SK-N-SH (cell line): ENCODE measurements around the gene TEKTIP1. TPM values are rescaled to one million over a fixed set of nuclear protein-coding genes. Genes with fewer than 3 reads are reported as not detected.

Experiments used
- CTCF ChIA-PET: fragments of 300-600, 350-600 bp; formaldehyde crosslinking; extraction: SDS; loops from one replicate; lab custom pipeline; 2021; lab: Yijun Ruan, JAX
- POLR2A ChIA-PET: fragments of 350-600 bp; sonication (Branson Sonifier 250); formaldehyde crosslinking; extraction: SDS; loops from one replicate; lab custom pipeline; 2020; ENCODE audit warnings: antibody characterized with exemption, inconsistent platforms; lab: Yijun Ruan, JAX
- DNase-seq: peaks from one replicate; pipeline ENCODE4 v3.0.0; 2012
- H2AFZ ChIP-seq: fragments of 200-600 bp; sonication (generic); 2 replicates; pipeline ENCODE4 v1.8.1; 2016; ENCODE audit warnings: antibody characterized with exemption, mild to moderate bottlenecking, low read depth
- H3F3A ChIP-seq: fragments of 200-600 bp; sonication (generic); replicated peaks from 2 replicates; pipeline ENCODE3; 2016; ENCODE audit warnings: antibody characterized with exemption, mild to moderate bottlenecking; ENCODE audit not compliant: insufficient read depth
- H3K27ac ChIP-seq, 2 experiments: fragments of 200-500 bp in 1 of 2; fragments of 200-600 bp in 1 of 2; sonication (Bioruptor generic) in 1 of 2; sonication (generic), shearing (Covaris generic) in 1 of 2; 2 replicates each; pipeline versions ENCODE4 v1.5.1 to v1.6.1; 2014 to 2016; ENCODE audit warnings: low read depth in 2 of 2, inconsistent platforms in 1 of 2, low read length in 1 of 2, mild to moderate bottlenecking in 1 of 2, mixed read lengths in 1 of 2
- H3K27me3 ChIP-seq: fragments of 200-600 bp; sonication (generic), shearing (Covaris generic); 2 replicates; pipeline ENCODE4 v1.6.1; 2016; ENCODE audit warnings: mixed run types; ENCODE audit not compliant: insufficient read depth
- H3K36me3 ChIP-seq, 2 experiments: fragments of 200-500 bp in 1 of 2; fragments of 200-600 bp in 1 of 2; sonication (Bioruptor generic) in 1 of 2; sonication (generic) in 1 of 2; replicated peaks in 1 of 2; 2 replicates each; pipeline versions ENCODE3 to v1.5.1; 2014 to 2016; ENCODE audit warnings: low read length in 1 of 2, mild to moderate bottlenecking in 1 of 2; ENCODE audit not compliant: insufficient read depth in 2 of 2, control insufficient read depth in 1 of 2
- H3K4me1 ChIP-seq, 2 experiments: fragments of 200-500 bp in 1 of 2; fragments of 200-600 bp in 1 of 2; sonication (Bioruptor generic) in 1 of 2; sonication (generic), shearing (Covaris generic) in 1 of 2; 2 replicates each; pipeline versions ENCODE4 v1.5.1 to v1.6.1; 2014 to 2016; ENCODE audit warnings: low read depth in 1 of 2, low read length in 1 of 2, mixed run types in 1 of 2; ENCODE audit not compliant: insufficient read depth in 2 of 2, control insufficient read depth in 1 of 2
- H3K4me2 ChIP-seq: fragments of 200-600 bp; sonication (generic), shearing (Covaris generic); 2 replicates; pipeline ENCODE4 v1.6.1; 2017; ENCODE audit warnings: mixed run types
- H3K4me3 ChIP-seq, 2 experiments: fragments of 200-500 bp in 1 of 2; fragments of 200-600 bp in 1 of 2; sonication (Bioruptor generic) in 1 of 2; sonication (generic), shearing (Covaris generic) in 1 of 2; 2 replicates each; pipeline versions ENCODE4 v1.5.1 to v1.8.1; 2014 to 2016; ENCODE audit warnings: low read depth in 2 of 2, inconsistent platforms in 1 of 2, low read length in 1 of 2, mild to moderate bottlenecking in 1 of 2, mixed read lengths in 1 of 2, moderate library complexity in 1 of 2
- H3K79me2 ChIP-seq: fragments of 200-600 bp; sonication (generic); 2 replicates; pipeline ENCODE4 v1.8.1; 2017; ENCODE audit warnings: mild to moderate bottlenecking; ENCODE audit not compliant: insufficient read depth
- H3K9ac ChIP-seq: fragments of 200-600 bp; sonication (generic); 2 replicates; pipeline ENCODE4 v1.6.1; 2017; ENCODE audit warnings: mixed run types
- H3K9me2 ChIP-seq: fragments of 200-600 bp; sonication (generic); 2 replicates; pipeline ENCODE4 v1.6.1; 2017; ENCODE audit warnings: mixed run types
- H3K9me3 ChIP-seq: fragments of 200-600 bp; sonication (generic); 2 replicates; pipeline ENCODE4 v1.6.1; 2017; ENCODE audit warnings: mixed run types, mild to moderate bottlenecking, moderate library complexity
- H4K20me1 ChIP-seq: fragments of 200-600 bp; sonication (generic); 2 replicates; pipeline ENCODE4 v1.6.1; 2017; ENCODE audit warnings: mild to moderate bottlenecking, mixed run types; ENCODE audit not compliant: insufficient read depth
- ELF1 ChIP-seq: IDR thresholded peaks from 2 replicates; pipeline ENCODE4 v1.4.0; 2012
- RCOR1 ChIP-seq: fragments of 150-350 bp; IDR thresholded peaks from 2 replicates; pipeline ENCODE4 v1.6.1; 2017; ENCODE audit warnings: antibody characterized with exemption, low read length
- YY1 ChIP-seq: IDR thresholded peaks from 2 replicates; pipeline ENCODE4 v1.4.0; 2012; ENCODE audit warnings: low read depth, mild to moderate bottlenecking
- WGBS: methylation state at CpG from one replicate; pipeline ENCODE4 v1.1.6; 2017; ENCODE audit warnings: low lambda C conversion rate; 5-methylcytosine and 5-hydroxymethylcytosine counted together
- polyA plus RNA-seq, 3 experiments: library from polyadenylated mRNA; depleted of rRNA; stranded (reverse); fragments of >200 nt; gene quantifications; 2 replicates each; pipeline ENCODE4 v1.2.3, GENCODE V29; 2012
- TF ChIP-seq, protein P1 (sequence below): fragments of 200-600 bp; sonication (generic); IDR thresholded peaks from 2 replicates; pipeline ENCODE4 v1.6.1; 2017; ENCODE audit warnings: antibody characterized with exemption, mild to moderate bottlenecking, moderate library complexity
- TF ChIP-seq, protein P2 (sequence below): IDR thresholded peaks from 2 replicates; pipeline ENCODE4 v1.4.0; 2012; ENCODE audit warnings: low read depth, borderline replicate concordance
- TF ChIP-seq, protein P3 (sequence below): fragments of 150-350 bp; IDR thresholded peaks from 2 replicates; pipeline ENCODE4 v1.6.1; 2016; ENCODE audit warnings: mild to moderate bottlenecking, low read depth, low read length
- TF ChIP-seq, protein P4 (sequence below): IDR thresholded peaks from 2 replicates; pipeline ENCODE4 v1.6.1; 2012; ENCODE audit warnings: mild to moderate bottlenecking, low read depth, low read length, moderate library complexity
- TF ChIP-seq, protein P5 (sequence below): fragments of 150-350 bp; IDR thresholded peaks from 2 replicates; pipeline ENCODE4 v1.6.1; 2017; ENCODE audit warnings: antibody characterized with exemption, low read length, low read depth, borderline replicate concordance

TEKTIP1 gene
- polyA plus RNA-seq, 1 of the 3 experiments (the other 2 are of a cell fraction): 0.12 TPM

DNA sequence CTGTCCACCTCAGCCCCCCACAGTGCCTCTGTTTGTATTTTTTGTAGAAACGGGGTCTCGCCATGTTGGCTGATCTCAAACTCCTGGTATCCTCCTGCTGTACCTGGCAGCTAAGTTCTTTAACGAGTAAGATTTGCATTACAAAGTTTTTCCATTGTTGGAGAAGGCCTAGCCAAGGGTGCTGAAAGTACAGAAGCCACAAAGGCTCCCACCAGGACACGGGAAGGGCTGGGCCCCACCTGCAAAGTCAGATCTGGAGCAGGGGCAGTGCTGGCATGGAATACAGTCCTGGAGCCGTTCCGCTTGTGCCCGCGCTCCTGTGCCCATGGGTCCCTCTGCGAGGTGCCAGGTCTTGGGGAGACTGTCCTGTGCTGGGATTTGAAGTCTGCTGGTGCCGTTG is 20.7 kb upstream of the TEKTIP1 start:
- Histone ChIP-seq H4K20me1 (peaks cover 92% of the 10 kb centered on the region), H2AFZ (no peak overlapping the region), H3K4me1 (peaks cover 0 to 20% of the 10 kb centered on the region in 2 experiments; a peak in 1 of 4 replicates), H3K27me3 (no peaks in the 10 kb centered on the region), H3K9ac (no peak overlapping the region), H3K36me3 (peaks cover 3 to 11% of the 10 kb centered on the region in 2 experiments), H3K27ac (no peak overlapping the region), H3K4me3 (no peak overlapping the region), H3K79me2 (peaks cover 98% of the 10 kb centered on the region), H3F3A (no peaks in the 10 kb centered on the region), H3K4me2 (no peak overlapping the region), H3K9me3 (no peaks in the 10 kb centered on the region), H3K9me2 (no peaks in the 10 kb centered on the region)
- no peak for TF ChIP-seq RCOR1
- TF ChIP-seq, protein P1, sequence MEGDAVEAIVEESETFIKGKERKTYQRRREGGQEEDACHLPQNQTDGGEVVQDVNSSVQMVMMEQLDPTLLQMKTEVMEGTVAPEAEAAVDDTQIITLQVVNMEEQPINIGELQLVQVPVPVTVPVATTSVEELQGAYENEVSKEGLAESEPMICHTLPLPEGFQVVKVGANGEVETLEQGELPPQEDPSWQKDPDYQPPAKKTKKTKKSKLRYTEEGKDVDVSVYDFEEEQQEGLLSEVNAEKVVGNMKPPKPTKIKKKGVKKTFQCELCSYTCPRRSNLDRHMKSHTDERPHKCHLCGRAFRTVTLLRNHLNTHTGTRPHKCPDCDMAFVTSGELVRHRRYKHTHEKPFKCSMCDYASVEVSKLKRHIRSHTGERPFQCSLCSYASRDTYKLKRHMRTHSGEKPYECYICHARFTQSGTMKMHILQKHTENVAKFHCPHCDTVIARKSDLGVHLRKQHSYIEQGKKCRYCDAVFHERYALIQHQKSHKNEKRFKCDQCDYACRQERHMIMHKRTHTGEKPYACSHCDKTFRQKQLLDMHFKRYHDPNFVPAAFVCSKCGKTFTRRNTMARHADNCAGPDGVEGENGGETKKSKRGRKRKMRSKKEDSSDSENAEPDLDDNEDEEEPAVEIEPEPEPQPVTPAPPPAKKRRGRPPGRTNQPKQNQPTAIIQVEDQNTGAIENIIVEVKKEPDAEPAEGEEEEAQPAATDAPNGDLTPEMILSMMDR: no peak
- TF ChIP-seq, protein P2, sequence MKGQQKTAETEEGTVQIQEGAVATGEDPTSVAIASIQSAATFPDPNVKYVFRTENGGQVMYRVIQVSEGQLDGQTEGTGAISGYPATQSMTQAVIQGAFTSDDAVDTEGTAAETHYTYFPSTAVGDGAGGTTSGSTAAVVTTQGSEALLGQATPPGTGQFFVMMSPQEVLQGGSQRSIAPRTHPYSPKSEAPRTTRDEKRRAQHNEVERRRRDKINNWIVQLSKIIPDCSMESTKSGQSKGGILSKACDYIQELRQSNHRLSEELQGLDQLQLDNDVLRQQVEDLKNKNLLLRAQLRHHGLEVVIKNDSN: no peak
- TF ChIP-seq, protein P3, sequence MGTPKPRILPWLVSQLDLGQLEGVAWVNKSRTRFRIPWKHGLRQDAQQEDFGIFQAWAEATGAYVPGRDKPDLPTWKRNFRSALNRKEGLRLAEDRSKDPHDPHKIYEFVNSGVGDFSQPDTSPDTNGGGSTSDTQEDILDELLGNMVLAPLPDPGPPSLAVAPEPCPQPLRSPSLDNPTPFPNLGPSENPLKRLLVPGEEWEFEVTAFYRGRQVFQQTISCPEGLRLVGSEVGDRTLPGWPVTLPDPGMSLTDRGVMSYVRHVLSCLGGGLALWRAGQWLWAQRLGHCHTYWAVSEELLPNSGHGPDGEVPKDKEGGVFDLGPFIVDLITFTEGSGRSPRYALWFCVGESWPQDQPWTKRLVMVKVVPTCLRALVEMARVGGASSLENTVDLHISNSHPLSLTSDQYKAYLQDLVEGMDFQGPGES: no peak
- TF ChIP-seq, protein P4, sequence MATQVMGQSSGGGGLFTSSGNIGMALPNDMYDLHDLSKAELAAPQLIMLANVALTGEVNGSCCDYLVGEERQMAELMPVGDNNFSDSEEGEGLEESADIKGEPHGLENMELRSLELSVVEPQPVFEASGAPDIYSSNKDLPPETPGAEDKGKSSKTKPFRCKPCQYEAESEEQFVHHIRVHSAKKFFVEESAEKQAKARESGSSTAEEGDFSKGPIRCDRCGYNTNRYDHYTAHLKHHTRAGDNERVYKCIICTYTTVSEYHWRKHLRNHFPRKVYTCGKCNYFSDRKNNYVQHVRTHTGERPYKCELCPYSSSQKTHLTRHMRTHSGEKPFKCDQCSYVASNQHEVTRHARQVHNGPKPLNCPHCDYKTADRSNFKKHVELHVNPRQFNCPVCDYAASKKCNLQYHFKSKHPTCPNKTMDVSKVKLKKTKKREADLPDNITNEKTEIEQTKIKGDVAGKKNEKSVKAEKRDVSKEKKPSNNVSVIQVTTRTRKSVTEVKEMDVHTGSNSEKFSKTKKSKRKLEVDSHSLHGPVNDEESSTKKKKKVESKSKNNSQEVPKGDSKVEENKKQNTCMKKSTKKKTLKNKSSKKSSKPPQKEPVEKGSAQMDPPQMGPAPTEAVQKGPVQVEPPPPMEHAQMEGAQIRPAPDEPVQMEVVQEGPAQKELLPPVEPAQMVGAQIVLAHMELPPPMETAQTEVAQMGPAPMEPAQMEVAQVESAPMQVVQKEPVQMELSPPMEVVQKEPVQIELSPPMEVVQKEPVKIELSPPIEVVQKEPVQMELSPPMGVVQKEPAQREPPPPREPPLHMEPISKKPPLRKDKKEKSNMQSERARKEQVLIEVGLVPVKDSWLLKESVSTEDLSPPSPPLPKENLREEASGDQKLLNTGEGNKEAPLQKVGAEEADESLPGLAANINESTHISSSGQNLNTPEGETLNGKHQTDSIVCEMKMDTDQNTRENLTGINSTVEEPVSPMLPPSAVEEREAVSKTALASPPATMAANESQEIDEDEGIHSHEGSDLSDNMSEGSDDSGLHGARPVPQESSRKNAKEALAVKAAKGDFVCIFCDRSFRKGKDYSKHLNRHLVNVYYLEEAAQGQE: no peak
- TF ChIP-seq, protein P5, sequence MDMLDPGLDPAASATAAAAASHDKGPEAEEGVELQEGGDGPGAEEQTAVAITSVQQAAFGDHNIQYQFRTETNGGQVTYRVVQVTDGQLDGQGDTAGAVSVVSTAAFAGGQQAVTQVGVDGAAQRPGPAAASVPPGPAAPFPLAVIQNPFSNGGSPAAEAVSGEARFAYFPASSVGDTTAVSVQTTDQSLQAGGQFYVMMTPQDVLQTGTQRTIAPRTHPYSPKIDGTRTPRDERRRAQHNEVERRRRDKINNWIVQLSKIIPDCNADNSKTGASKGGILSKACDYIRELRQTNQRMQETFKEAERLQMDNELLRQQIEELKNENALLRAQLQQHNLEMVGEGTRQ: no peak
- TF ChIP-seq YY1: no peak
- no peak for TF ChIP-seq ELF1
- CTCF ChIA-PET: interaction anchor here (1.7 kb wide), 1 partner anchor 27 kb away, joined by 9 read pairs; no protein-coding TSS in a partner anchor
- POLR2A ChIA-PET: no interaction called here
- WGBS: 96% methylated on average over 5 of the region's 10 CpGs
- DNase-seq: no peak
